ENCODE data around the gene LRRC23.
A peak's percentile ranks its signal among the peaks of the same experiment; 100 is the strongest.

LRRC23 gene

DNA sequence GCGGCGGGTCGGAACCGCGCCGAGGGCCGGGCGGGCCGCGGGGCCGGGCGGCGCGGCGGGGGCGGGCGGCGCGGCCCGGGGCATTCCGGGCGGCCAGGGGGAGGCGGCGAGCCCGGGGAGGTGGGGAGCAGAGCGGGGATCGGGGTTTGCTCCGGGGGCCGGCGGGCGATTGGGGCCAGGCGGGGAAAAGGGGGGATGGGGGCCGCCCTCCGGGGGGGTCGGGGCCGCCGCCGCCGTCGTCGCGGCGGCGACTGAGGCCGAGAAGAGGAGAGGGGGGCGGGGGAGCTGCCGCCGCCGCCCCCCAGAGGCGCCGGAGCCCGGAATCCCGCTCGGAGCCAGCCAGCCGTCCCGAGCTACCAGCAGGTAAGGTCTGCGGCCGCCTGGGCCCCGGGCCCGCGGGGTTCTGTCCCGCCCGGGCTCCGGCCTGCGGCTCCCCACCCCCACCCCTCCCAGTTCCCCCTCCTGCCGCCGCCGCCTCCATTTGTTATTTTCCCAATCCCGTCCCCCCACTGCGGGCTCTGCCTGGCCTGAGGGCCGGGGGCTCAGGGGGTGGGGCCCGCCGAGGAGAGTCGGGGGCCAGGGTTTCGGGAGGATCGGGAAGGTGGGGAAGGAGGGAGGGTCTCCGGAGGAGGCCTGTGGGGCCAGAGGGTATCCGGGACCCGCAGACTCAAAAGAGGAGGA lies 23.5 kb downstream of the LRRC23 start:
- DNase-seq = no peak

GRCh38 chr12:6928703-6929407 lies 24.2 kb downstream of the LRRC23 start:
- DNase-seq = no peak

DNA sequence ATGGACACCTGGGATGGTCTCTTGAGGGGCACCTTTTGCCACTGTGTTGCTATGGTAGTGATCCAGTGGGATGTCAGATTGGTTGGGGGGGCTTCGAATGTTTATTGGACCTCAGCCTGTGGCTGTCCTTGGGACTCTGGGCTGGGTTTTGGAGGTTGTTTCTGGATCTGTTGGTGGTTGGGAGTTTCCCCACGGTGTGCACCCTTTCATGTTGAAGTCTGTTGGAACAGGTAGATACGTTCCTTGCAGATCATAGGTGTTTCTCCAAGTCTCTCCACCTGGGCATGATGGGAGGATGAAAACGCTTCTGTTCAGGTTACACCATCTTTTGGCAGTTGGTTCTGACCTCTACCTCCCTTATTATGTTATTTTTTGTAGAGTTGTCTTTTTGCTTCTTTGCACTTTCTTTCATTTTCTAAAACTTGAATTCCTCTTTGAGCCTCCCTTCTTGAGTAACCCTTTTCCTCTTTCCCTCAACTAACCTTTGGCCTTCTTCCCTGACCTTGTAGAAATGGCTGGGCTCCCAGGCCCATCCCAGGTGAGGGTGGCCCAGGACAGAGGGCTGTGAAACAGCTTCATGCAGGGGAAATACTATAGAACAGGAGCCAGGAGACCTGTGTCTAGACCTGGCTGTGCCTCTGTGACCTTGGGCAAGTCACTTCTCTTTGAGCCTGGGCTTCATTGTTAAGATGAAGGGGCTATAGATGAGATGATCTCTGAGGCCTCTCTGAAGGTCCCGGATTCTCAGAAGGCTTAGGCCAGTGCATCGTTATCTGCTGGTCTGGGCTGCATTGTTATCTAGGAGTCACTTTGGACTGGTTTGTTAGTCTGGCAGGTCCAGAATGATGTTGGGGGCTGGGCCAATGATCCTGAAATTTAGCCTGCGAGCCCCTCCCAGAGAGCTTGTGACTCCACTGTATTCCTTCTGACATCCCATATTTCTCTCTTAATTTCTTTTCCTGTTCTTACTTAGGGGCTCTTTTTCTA lies 25.1 kb downstream of the LRRC23 start:
- no peak for DNase-seq

- DNase-seq = no peak
Measured at GRCh38 chr12:6932766-6933165, 28.1 kb downstream of the LRRC23 start.

- DNase-seq = no peak
Measured at GRCh38 chr12:6934110-6934509, 29.5 kb downstream of the LRRC23 start.

GRCh38 chr12:6935371-6936193 lies 31.0 kb downstream of the LRRC23 start:
- no peak for DNase-seq

- no peak for DNase-seq
Measured at GRCh38 chr12:6936194-6936635, 31.6 kb downstream of the LRRC23 start.

GRCh38 chr12:6936636-6937480 lies 32.2 kb downstream of the LRRC23 start:
- DNase-seq = no peak

- peak; percentile 79 to 83 for DNase-seq
Measured at GRCh38 chr12:6937481-6938352, 33.1 kb downstream of the LRRC23 start.

GRCh38 chr12:6938353-6939190 lies 34.0 kb downstream of the LRRC23 start:
- DNase-seq = no peak

GRCh38 chr12:6939191-6939540 lies 34.5 kb downstream of the LRRC23 start:
- no peak for DNase-seq

GRCh38 chr12:6941267-6941666 lies 36.6 kb downstream of the LRRC23 start:
- DNase-seq = no peak

- DNase-seq = no peak
Measured at GRCh38 chr12:6941782-6942181, 37.2 kb downstream of the LRRC23 start.

GRCh38 chr12:6942331-6942665 lies 37.7 kb downstream of the LRRC23 start:
- no peak for DNase-seq

DNA sequence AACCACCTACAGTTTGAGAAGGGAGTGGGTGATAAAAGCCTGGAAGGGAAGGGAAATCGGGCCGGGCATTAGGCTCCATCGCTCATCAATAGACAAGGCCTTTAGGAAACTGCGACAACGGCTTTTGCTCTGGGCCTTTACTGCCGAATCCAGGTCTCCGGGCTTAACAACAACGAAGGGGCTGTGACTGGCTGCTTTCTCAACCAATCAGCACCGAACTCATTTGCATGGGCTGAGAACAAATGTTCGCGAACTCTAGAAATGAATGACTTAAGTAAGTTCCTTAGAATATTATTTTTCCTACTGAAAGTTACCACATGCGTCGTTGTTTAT lies 38.7 kb downstream of the LRRC23 start:
- peak; percentile 77 to 83 for DNase-seq

GRCh38 chr12:6943722-6944380 lies 39.2 kb downstream of the LRRC23 start, which contains the start of the genes C12orf57 and RNU7-1:
Gene C12orf57, plus strand, starts transcription at chr12:6944022. Its CDS starts 100 bp downstream, at chr12:6944122.
Gene RNU7-1, plus strand, starts transcription at chr12:6943816.
- DNase-seq = peak; percentile 71 to 76

GRCh38 chr12:6944381-6945186 lies 40.0 kb downstream of the LRRC23 start:
- peak; percentile 65 to 78 for DNase-seq

DNA sequence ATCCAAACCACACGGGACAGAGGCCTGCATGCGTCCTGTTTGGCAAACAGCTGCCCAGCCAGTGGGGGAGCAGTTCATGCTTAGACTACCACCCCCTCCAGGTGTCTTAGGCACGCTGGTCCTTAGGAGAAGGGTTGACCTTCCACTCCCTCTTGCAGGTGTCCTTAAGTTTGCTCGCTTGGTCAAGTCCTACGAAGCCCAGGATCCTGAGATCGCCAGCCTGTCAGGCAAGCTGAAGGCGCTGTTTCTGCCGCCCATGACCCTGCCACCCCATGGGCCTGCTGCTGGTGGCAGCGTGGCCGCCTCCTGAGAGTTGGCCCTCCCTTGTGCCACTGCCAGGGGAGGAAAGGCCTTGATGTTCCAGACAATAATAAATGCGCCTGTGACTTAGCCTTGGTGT lies 41.0 kb downstream of the LRRC23 start:
- DNase-seq = no peak
